NCI-H2227 treated with DMSO at 0.1 percent for 48 hours (cell line): Measurements from ENCODE around the gene ZDHHC14.

Source experiments
- DNase-seq: peaks from one replicate; lab custom pipeline; 2025; lab: John Stamatoyannopoulos, UW

ZDHHC14 gene

GRCh38 chr6:157669323-157669722 is 288.3 kb downstream of the ZDHHC14 start:
- DNase-seq, result no peak

- no peak for DNase-seq
Observed at GRCh38 chr6:157669747-157670216, 288.8 kb downstream of the ZDHHC14 start.

- no peak for DNase-seq
Observed at GRCh38 chr6:157670466-157671186, 289.6 kb downstream of the ZDHHC14 start.

- no peak for DNase-seq
Observed at GRCh38 chr6:157672726-157673412, 291.9 kb downstream of the ZDHHC14 start.

GRCh38 chr6:157673596-157673995 is 292.6 kb downstream of the ZDHHC14 start:
- DNase-seq, result no peak

GRCh38 chr6:157674061-157674460 is 293.1 kb downstream of the ZDHHC14 start:
- no peak for DNase-seq

GRCh38 chr6:157675831-157676230 is 294.8 kb downstream of the ZDHHC14 start:
- no peak for DNase-seq

- no peak for DNase-seq
Observed at GRCh38 chr6:157676241-157676640, 295.3 kb downstream of the ZDHHC14 start.

GRCh38 chr6:157677235-157677634 is 296.2 kb downstream of the ZDHHC14 start:
- no peak for DNase-seq

GRCh38 chr6:157679605-157680580 is 298.9 kb downstream of the ZDHHC14 start:
- DNase-seq, result no peak

- DNase-seq, result no peak
Observed at GRCh38 chr6:157681041-157681650, 300.2 kb downstream of the ZDHHC14 start.

GRCh38 chr6:157682856-157683481 is 302.0 kb downstream of the ZDHHC14 start:
- DNase-seq, result no peak

- DNase-seq, result no peak
Observed at GRCh38 chr6:157683707-157684106, 302.7 kb downstream of the ZDHHC14 start.

- DNase-seq, result no peak
Observed at GRCh38 chr6:157684620-157685299, 303.8 kb downstream of the ZDHHC14 start.

GRCh38 chr6:157685596-157686280 is 304.7 kb downstream of the ZDHHC14 start:
- no peak for DNase-seq

GRCh38 chr6:157688275-157688959 is 307.4 kb downstream of the ZDHHC14 start:
- no peak for DNase-seq

- no peak for DNase-seq
Observed at GRCh38 chr6:157688960-157689599, 308.1 kb downstream of the ZDHHC14 start.

- no peak for DNase-seq
Observed at GRCh38 chr6:157689875-157690274, 308.9 kb downstream of the ZDHHC14 start.
